HL-60/S4 treated with retinoic acid at 250 ng/mL for 4 days and 3 days (cell line): ENCODE measurements around the gene KLKB1.

Experiments
- in situ Hi-C: fragments of 300-500 bp; cut with MboI; formaldehyde crosslinking; loops from 2 replicates; pipeline ENCODE4 v1.7.0; 2022; ENCODE audit warnings: low sequenced_read_pairs

KLKB1 gene

DNA sequence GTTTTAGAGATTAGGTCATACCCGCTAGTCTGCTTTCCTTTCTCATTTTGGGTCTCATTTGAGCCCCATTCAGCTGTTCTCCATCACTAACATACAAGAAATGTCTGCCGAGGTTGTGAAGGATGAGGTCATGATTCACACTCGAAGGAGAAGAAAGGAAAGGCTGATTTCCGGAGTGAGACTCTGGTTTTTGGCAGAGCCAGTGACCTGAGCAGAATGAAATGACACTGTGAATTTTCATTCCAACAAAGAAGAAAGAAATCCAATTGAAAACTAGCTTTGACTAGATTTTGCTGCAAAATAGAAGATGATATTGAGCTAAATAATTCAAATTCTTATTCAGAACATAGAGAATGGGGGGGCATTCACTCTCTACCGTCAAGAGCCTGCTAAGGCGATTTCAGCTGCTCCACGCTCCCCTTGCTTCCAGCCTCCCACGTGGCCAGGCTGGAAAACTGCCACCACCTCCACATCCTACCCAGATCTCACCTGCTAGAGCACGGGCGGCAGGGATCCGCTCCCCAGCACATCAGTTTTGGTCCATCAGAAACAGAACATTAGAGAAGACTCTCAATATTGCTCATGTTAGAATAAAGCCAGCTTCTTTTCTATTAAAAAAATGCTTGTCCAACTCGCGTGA, 77.7 kb downstream of the KLKB1 start:
- in situ Hi-C loops, result no loop called here

DNA sequence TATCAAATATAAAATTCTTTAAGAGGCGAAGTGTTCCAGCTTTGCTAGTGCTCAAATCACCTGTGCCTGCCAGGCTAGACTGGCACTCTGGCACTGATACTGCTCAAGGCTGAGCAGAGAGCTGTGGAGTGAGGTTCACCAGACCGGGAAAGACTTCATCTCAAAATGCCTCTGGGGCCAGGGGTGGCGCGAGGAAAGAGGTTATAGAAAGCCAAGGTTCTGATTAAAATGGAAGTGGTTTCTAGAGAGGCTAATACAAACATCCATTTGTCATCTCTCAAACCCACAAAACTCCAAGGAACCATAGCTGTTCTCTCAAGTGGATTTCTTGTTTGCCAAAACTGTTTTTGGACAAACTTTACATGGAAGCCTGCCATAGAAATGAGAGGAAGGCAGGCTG, 80.2 kb downstream of the KLKB1 start:
- in situ Hi-C loops, result no loop called here

GRCh38 chr4:186307916-186308315, 80.6 kb downstream of the KLKB1 start:
- in situ Hi-C loops, result no loop called here
